Liver (tissue), 9 donors: ENCODE data around the gene PPP1R10. TPM values are rescaled to one million over a fixed set of nuclear protein-coding genes. Genes with fewer than 3 reads are reported as not detected.
A peak's percentile ranks its signal among the peaks of the same experiment; 100 is the strongest.

Experiments used
- DNase-seq: peaks from one replicate; pipeline ENCODE4 v3.0.0-alpha.2; 2017; ENCODE audit warnings: low spot score
- H3K27ac ChIP-seq, 2 donors: one replicate each; pipeline ENCODE4 v1.7.0; 2013; ENCODE audit warnings: inconsistent platforms in 2 of 2, low read length in 2 of 2, control low read depth in 1 of 2, low read depth in 1 of 2, mild to moderate bottlenecking in 1 of 2
- H3K27me3 ChIP-seq, 4 donors: one replicate each; pipeline versions ENCODE4 v1.6.1 to v1.7.0; 2013; ENCODE audit warnings: low read length in 3 of 4, inconsistent platforms in 1 of 4, mild to moderate bottlenecking in 1 of 4, moderate library complexity in 1 of 4; ENCODE audit not compliant: control insufficient read depth in 4 of 4, insufficient read depth in 4 of 4
- H3K36me3 ChIP-seq, 4 donors: one replicate each; pipeline versions ENCODE4 v1.6.1 to v1.7.0; 2013; ENCODE audit warnings: low read length in 3 of 4, mild to moderate bottlenecking in 3 of 4, low read depth in 1 of 4, moderate library complexity in 1 of 4; ENCODE audit not compliant: control insufficient read depth in 4 of 4, insufficient read depth in 3 of 4
- H3K4me1 ChIP-seq, 4 donors: one replicate each; pipeline versions ENCODE4 v1.6.1 to v1.7.0; 2013; ENCODE audit warnings: low read length in 3 of 4, mild to moderate bottlenecking in 3 of 4, moderate library complexity in 1 of 4; ENCODE audit not compliant: control insufficient read depth in 4 of 4, insufficient read depth in 4 of 4
- H3K4me3 ChIP-seq, 3 donors: one replicate each; pipeline versions ENCODE4 v1.6.1 to v1.7.0; 2013; ENCODE audit warnings: low read length in 3 of 3, control low read depth in 1 of 3, low read depth in 1 of 3, mild to moderate bottlenecking in 1 of 3
- H3K9ac ChIP-seq, 2 donors: one replicate each; pipeline ENCODE4 v1.7.0; 2013; ENCODE audit warnings: low read length in 2 of 2, mild to moderate bottlenecking in 2 of 2, moderate library complexity in 2 of 2, control low read depth in 1 of 2, low read depth in 1 of 2
- H3K9me3 ChIP-seq, 4 donors: one replicate each; pipeline versions ENCODE4 v1.6.1 to v1.7.0; 2013; ENCODE audit warnings: low read length in 3 of 4; ENCODE audit not compliant: control insufficient read depth in 4 of 4
- ATF3 ChIP-seq: IDR thresholded peaks from 2 replicates; pipeline ENCODE4 v1.6.1; 2016; ENCODE audit warnings: antibody characterized with exemption
- CTCF ChIP-seq: fragments of 150-350 bp; IDR thresholded peaks from 2 replicates; pipeline ENCODE4 v1.5.1; 2017; ENCODE audit warnings: improper control_type of control experiment, low read depth, low read length; ENCODE audit not compliant: missing input control
- EGR1 ChIP-seq, 2 donors: IDR thresholded peaks; 2 replicates each; pipeline ENCODE4 v1.6.1; 2016 to 2018; ENCODE audit warnings: antibody characterized with exemption in 2 of 2, low read depth in 2 of 2
- HNF4G ChIP-seq: IDR thresholded peaks from 2 replicates; pipeline ENCODE4 v1.6.1; 2016; ENCODE audit warnings: antibody characterized with exemption
- RAD21 ChIP-seq, 2 donors: IDR thresholded peaks; 2 replicates each; pipeline ENCODE4 v1.6.1; 2016; ENCODE audit warnings: antibody characterized with exemption in 2 of 2, mild to moderate bottlenecking in 2 of 2
- REST ChIP-seq: IDR thresholded peaks from 2 replicates; pipeline ENCODE4 v1.6.1; 2016; ENCODE audit warnings: antibody characterized with exemption, mild to moderate bottlenecking
- RXRA ChIP-seq, 2 donors: IDR thresholded peaks; 2 replicates each; pipeline ENCODE4 v1.6.1; 2017 to 2018; ENCODE audit warnings: antibody characterized with exemption in 2 of 2, mild to moderate bottlenecking in 1 of 2
- SP1 ChIP-seq: IDR thresholded peaks from 2 replicates; pipeline ENCODE4 v1.6.1; 2018; ENCODE audit warnings: antibody characterized with exemption, mild to moderate bottlenecking
- YY1 ChIP-seq: IDR thresholded peaks from 2 replicates; pipeline ENCODE4 v1.6.1; 2016; ENCODE audit warnings: antibody characterized with exemption, mild to moderate bottlenecking
- ZBTB33 ChIP-seq: IDR thresholded peaks from 2 replicates; pipeline ENCODE4 v1.6.1; 2016; ENCODE audit warnings: antibody characterized with exemption
- WGBS: extraction: QIAGEN DNeasy Blood & Tissue Kit; methylation state at CpG from one replicate; pipeline ENCODE4 v1.1.7; 2013; 5-methylcytosine and 5-hydroxymethylcytosine counted together
- polyA plus RNA-seq, 2 donors: library from polyadenylated mRNA; stranded (reverse) in 1 of 2; unstranded in 1 of 2; fragments of 200-250 nt in 1 of 2; fragments of >200 nt in 1 of 2; fragmentation: Nextera tagmentation in 1 of 2; extraction: Ambion mirVana in 1 of 2; gene quantifications; one replicate each; pipeline versions ENCODE4 v1.2.1 to v1.2.3, GENCODE V29; 2013 to 2015
- total RNA-seq, 2 donors: library from RNA; depleted of rRNA; stranded (reverse); fragments of >200 nt; gene quantifications; one replicate each; pipeline ENCODE4 v1.2.3, GENCODE V29; 2014
- TF ChIP-seq, protein P1 (sequence below): IDR thresholded peaks from 2 replicates; pipeline ENCODE4 v1.6.1; 2016; ENCODE audit warnings: antibody characterized with exemption
- donor health status: healthy.
- donor health status: healthy.
- donor health status: healthy.
- donor health status: healthy.
- donor health status: healthy.

PPP1R10 gene
- total and polyA plus RNA-seq, 4 donors: 11.1 to 21.1 (median 14.1) TPM

DNA sequence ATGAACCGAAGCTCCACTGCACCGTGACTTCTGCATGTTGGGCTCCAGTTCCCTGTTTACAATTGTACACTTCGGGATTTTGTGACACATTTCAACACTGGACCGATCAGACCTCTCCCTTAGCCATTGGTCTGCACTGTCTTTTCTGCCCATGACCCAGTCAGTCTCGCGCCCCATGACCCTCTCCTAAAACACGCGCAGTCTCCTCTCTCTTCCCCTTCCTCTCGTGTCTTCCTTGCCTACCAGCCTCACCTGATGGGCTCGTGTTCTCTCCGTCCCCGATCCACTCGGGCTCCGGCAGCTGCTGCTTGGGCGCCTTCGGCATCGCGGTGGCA lies 46.3 kb downstream of the PPP1R10 start:
- H3K9ac ChIP-seq: peak overlapping the region; percentile 90 to 95
- no peaks in the 10 kb centered on the region for H3K36me3 ChIP-seq
- peaks cover 5 to 45% (median 41%) of the 10 kb centered on the region in 4 donors for H3K4me1 ChIP-seq
- TF ChIP-seq CTCF (no peak), YY1 (peak; percentile 17), EGR1 (IDR thresholded peaks at IDR 0.05; ENCODE audit: low read depth in 2 of 2) (no peak), RXRA (IDR thresholded peaks at IDR 0.05) (peak in 1 of 2 donors; percentile 6), ZBTB33 (no peak)
- TF ChIP-seq, protein P1, sequence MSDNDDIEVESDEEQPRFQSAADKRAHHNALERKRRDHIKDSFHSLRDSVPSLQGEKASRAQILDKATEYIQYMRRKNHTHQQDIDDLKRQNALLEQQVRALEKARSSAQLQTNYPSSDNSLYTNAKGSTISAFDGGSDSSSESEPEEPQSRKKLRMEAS: no peak
- H3K27me3 ChIP-seq: no peaks in the 10 kb centered on the region
- DNase-seq: no peak
- H3K9me3 ChIP-seq: no peaks in the 10 kb centered on the region
- peak overlapping the region; percentile 89 to 98 for H3K27ac ChIP-seq
- H3K4me3 ChIP-seq: peak overlapping the region; percentile 68 to 83 (median 75)
- under 1% methylated on average over 18 of the region's 18 CpGs for WGBS

DNA sequence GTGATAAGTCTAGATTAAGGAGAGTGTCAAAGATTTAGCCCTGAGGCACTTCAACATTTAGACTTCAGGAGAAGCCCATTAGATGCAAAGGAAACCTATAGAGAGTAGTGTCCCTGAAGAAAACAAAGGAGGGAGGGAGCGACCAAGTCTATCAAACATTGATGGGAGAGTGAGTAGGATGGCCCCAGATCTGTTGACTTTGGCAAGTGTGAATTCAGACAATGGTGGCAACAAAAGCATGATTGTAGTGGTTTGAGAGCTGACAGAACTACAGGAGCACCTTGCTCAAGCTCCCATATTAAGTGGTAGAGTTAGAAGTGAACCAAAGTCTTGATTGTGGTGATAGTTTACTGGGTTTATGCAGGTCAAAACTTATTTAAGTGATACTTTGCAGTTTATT lies 46.8 kb downstream of the PPP1R10 start:
- TF ChIP-seq YY1: peak; percentile 49
- no peak for TF ChIP-seq HNF4G
- Histone ChIP-seq H3K27ac (peak overlapping the region; percentile 89 to 98), H3K27me3 (no peaks in the 10 kb centered on the region), H3K4me3 (peak overlapping the region in 2 of 3 donors; percentile 68 to 83), H3K9ac (peak overlapping the region; percentile 90 to 95), H3K4me1 (peaks cover 5 to 48% (median 45%) of the 10 kb centered on the region in 4 donors), H3K36me3 (no peaks in the 10 kb centered on the region), H3K9me3 (no peaks in the 10 kb centered on the region)
- 31% methylated on average over 1 of the region's 1 CpG for WGBS
- DNase-seq: no peak

DNA sequence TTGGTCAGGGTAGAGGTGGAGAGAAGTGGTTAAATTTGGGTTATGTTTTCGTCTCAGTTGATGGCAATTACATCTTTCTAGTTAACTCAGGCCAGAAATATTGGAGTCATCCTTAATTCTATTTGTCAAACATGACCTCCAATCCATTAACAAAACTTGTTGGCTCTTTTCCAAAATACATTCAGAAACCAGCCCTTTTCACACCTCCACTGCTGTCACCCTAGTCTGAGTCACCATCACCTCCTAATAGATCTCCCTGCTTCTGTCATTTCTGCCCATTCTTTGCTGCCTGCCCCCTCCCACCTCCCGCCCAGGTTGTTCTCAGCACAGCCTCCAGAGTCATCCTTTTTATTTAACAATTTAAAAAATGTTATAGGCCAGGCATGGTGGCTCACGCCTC lies 48.8 kb downstream of the PPP1R10 start:
- WGBS: 64% methylated on average over 3 of the region's 3 CpGs
- H3K4me1 ChIP-seq: peaks cover 7 to 56% (median 54%) of the 10 kb centered on the region in 4 donors

More for the DNA sequence above, 48.8 kb downstream of the PPP1R10 start:
- Histone ChIP-seq H3K27ac (no peak overlapping the region), H3K36me3 (no peaks in the 10 kb centered on the region), H3K27me3 (no peaks in the 10 kb centered on the region), H3K9ac (no peak overlapping the region), H3K4me3 (no peak overlapping the region), H3K9me3 (no peaks in the 10 kb centered on the region)
- no peak for TF ChIP-seq ZBTB33
- TF ChIP-seq ATF3: no peak
- no peak for TF ChIP-seq SP1
- TF ChIP-seq HNF4G: no peak
- TF ChIP-seq REST: no peak
- no peak for TF ChIP-seq RXRA (IDR thresholded peaks at IDR 0.05)
- no peak for TF ChIP-seq RAD21 (IDR thresholded peaks at IDR 0.05)
- DNase-seq: no peak
